HT1080 (cell line): ENCODE data around the gene CTNNBL1. TPM values are rescaled to one million over a fixed set of nuclear protein-coding genes. Genes with fewer than 3 reads are reported as not detected.
A peak's percentile ranks its signal among the peaks of the same experiment; 100 is the strongest.

Experiments used
- DNase-seq: peaks from one replicate; pipeline ENCODE4 v3.0.0-alpha.2; 2015; ENCODE audit warnings: low read depth
- total RNA-seq: library from RNA; depleted of rRNA; stranded (reverse); fragments of >200 nt; shearing (Covaris generic); gene quantifications from 2 replicates; pipeline ENCODE4 v1.2.3, GENCODE V29; 2014

The CTNNBL1 gene
- total RNA-seq, 1 experiment from 2014 or later = 43.1 TPM

DNA sequence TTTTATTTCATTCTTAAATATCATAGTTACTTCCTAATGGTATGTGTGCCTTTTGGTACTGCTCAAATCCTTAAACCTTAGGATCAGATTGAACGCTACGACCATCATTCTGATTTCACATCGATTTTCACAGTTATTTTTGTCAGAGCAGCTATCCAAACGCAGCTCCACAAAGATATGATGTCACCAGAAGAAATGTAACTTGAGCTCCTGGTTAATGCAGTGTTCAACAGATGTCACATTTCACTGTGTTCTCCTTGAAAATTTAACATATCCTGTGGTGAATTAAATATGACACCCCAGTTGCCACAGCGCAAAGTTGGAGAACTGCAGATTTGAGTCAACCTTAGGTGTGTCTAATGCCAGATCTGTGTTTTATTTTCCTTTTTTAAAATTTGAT is 81.4 kb downstream of the CTNNBL1 start:
- DNase-seq = no peak

- DNase-seq = no peak
These were observed 82.2 kb downstream of the CTNNBL1 start for GRCh38 chr20:37776049-37776448.

DNA sequence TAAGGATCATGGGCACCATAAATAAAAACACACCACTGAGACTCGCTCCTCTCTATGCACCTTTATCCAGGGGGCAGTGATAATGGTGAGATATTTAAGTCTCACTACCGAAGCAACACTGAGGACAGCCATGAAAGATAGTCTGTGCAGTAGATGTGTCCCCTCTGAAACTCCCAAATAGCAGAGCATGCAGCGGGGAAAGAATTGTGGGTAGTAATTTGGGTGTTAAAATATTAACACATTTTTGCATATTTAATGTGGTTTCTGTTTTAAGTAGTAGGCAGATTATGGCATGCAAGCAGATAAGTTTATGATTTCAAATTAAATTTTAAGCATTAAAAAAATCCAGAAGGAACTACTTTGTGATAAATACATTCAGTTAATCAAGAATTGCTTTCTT is 82.7 kb downstream of the CTNNBL1 start:
- DNase-seq = no peak

GRCh38 chr20:37777012-37777950 is 83.5 kb downstream of the CTNNBL1 start:
- DNase-seq = peak; percentile 25

DNA sequence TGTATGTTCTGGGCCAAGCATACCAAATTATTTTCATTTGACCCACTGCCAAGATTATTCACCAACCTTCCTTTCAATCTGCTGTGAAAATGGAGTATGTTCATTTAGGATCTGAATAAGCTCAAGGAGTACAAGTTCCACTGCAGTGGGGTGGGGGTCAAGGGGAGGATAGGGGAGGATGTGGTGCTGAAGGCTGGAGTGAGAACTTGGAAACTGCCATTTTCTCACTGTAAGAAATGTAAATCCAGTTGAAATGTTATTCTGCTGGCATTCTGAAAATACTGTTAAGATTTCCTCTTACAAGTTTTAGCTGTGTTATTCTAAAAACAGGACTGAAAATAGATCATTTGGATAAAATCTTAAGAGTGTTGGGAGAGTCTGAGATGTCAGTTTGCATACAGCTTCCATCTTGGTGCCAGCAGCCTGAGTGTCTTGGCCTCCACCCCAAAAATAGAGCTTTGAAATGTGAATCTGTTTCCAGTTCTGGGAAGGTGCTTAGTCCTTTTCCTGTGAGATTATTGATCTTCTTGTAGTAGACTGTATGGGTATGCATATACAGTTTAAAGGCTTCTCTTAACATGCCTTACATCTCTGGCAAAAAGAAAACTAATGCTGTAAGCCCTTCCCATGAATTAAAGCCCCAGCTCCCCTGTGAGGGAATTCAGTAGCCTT is 84.3 kb downstream of the CTNNBL1 start:
- no peak for DNase-seq

DNA sequence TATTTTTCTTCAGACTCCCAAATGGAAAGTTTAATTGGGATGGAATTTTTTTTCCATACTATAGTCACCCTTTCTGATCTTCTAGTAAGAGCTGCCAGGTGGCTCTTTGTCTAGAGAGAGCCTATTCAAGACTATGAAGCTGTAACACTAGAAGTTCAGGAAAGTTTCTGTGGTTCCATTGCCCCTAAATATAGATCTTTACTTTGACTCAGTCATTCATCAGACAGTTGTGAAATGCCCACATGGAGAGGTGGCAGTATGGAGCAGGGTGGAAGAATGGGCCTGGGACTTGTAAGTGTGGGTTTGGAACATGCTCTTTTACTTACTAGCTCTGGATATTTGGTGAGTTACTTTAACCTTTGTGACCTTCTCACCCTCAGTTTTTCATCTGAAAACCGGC is 87.8 kb downstream of the CTNNBL1 start:
- DNase-seq = peak; percentile 32

DNA sequence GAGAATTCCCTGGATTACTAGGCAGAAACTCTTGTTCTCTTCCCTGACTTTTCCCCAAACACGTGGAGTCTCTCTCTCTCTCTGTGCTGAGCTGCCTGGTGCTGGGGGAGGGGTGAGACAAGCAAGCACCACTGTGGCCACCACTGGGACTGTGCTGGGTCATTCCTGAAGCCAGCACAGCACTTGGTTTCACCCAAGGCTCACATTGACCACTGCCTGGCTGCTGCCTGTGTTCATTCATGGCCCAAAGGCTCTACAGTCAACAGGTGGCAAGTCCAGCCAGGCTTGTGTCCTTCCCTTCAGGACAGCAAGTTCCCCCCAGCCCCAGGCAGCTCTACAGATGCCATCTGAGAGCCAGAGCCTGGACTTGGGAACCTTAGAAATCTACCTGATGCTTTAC is 92.2 kb downstream of the CTNNBL1 start:
- no peak for DNase-seq

GRCh38 chr20:37789408-37789807 is 95.6 kb downstream of the CTNNBL1 start:
- DNase-seq = no peak

DNA sequence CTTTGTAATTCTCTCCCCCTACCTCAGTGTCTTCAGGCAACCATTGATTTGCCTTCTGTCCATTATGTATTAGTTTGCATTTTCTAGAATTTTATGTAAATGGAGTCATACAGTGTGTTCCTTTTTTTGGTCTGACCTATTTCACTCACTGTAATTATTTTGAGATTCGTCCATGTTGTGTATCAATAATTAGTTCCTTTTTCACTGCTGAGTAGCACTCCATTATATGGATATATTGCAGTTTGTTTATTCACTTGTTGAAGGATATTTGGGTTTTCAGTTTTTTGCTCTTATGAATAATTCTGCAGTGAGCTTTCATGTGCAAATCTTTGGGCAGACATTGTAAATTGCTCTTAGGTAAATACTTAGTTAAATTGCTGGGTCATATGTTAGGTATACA is 97.1 kb downstream of the CTNNBL1 start:
- DNase-seq = no peak

DNA sequence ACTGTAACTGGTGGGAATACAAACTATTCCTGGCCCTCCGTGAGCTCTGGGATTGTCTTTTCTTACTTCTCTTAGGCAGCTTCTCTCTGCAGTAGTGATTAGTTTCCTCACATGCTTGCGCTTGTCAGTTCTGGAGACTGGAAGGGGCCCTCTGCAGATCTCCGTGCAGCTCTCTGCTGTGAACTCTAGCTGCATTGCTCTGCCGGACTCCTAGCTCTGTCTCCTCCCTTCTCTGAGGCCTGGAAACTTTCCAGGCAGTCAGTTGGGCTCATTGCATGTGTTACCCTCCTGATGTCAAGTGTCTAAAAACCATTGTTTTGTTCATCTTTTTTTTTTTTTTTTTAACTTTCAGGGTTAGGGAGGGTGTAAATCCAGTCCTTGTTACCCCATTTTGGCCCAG is 102.3 kb downstream of the CTNNBL1 start:
- DNase-seq = no peak

- DNase-seq = no peak
These were observed 102.9 kb downstream of the CTNNBL1 start for GRCh38 chr20:37796733-37797132.

DNA sequence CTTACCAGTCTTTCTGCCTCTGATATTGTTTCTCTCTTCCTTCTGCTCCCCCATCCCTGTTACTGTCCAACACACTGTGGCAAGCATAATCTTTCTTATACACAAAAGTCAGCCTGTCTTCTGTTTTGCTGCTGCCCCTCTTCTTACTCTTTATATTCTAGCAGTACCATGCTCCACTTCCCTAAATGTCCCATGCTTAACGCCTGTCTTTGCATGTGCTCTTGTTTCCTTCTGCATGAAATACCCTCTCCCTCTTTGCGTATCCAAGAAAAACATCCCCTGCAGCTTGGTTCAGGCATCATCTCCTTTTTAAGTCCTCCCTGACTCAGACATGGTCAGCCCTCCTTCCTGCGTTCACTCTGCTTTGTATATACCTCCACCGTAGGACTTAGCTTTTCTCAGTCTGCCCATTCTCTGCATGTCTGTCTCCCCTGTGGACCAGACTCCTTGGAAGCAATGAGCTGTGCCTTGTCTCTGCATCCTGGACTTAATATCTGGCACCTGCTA is 103.9 kb downstream of the CTNNBL1 start:
- no peak for DNase-seq

DNA sequence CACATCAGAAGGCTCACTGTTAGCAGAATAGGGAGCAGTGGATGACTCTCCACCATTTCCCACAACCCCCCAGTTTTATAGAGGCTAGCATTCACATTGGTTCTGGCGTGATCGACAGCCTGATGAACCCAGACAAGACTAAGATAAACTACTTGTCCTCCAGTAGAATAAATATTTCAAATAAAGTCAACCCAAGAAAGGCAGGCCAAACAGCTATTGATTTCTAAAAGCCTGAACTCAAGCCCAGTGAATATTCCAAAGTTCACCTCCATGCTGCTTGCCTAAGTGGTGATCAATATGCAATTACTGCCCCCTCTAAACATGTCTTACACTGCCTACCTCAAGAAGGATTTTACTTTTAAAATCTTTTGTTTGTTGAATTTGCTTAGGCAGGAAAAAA is 104.5 kb downstream of the CTNNBL1 start:
- no peak for DNase-seq

DNA sequence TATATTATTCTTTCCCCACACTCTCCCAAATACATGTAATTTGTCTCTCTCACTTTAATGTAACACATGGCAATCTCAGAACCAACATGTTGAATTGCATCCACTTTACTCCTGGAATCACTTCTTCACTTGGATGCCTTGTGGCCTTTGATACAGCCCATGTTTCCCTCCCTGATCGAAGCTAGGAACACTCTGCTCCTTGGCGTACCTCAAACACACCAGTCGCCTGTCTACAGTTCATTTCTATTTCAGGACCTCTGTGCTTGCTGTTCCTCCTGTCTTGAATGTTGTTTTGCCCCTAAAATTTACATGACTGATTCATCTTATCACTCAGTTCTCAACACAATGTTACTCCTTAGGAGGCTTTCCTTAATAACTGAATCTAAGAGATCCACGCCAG is 106.8 kb downstream of the CTNNBL1 start:
- no peak for DNase-seq

- no peak for DNase-seq
These were observed 108.1 kb downstream of the CTNNBL1 start for GRCh38 chr20:37801921-37802320.

DNA sequence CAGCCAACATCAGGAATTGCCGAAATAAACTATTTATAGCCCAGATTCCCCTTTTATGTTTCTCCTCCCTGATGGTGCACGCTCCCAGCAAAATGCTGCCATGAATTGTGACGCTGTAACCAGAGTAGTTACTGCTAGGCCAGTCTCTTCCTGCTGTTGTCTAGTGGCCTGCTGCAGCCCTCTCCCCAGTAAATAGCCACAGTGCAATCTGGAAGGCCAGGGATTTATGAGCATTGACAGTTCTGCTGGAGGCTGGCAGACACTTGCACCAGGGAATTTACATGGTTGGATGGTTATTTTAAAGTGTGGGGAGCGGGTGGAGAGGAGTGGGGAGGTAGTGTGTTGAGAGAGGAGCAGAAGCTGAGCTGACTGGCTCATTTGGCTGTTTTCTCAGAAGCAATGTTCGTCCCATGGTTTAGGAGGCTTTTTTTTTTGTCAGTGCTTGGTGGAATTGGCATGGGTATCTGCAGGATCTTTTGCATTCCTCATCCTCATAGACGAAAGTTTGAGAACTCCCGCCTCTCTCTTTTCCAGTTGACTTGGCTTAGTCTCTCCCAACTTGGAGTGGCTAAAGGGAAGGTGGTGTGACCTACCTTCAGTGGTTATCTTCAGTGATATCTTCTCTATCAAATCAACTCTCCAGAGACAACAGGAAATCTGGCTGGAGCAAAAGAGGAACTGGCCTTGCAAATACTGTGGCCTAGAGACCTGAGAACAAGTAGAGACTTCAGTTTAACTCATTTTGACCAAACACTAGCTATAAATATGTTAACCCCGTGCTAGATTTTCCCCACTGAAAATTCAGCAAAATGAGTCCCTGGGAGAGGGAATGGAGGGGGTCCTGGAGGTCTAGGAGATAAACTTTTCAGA is 109.8 kb downstream of the CTNNBL1 start:
- DNase-seq = no peak

DNA sequence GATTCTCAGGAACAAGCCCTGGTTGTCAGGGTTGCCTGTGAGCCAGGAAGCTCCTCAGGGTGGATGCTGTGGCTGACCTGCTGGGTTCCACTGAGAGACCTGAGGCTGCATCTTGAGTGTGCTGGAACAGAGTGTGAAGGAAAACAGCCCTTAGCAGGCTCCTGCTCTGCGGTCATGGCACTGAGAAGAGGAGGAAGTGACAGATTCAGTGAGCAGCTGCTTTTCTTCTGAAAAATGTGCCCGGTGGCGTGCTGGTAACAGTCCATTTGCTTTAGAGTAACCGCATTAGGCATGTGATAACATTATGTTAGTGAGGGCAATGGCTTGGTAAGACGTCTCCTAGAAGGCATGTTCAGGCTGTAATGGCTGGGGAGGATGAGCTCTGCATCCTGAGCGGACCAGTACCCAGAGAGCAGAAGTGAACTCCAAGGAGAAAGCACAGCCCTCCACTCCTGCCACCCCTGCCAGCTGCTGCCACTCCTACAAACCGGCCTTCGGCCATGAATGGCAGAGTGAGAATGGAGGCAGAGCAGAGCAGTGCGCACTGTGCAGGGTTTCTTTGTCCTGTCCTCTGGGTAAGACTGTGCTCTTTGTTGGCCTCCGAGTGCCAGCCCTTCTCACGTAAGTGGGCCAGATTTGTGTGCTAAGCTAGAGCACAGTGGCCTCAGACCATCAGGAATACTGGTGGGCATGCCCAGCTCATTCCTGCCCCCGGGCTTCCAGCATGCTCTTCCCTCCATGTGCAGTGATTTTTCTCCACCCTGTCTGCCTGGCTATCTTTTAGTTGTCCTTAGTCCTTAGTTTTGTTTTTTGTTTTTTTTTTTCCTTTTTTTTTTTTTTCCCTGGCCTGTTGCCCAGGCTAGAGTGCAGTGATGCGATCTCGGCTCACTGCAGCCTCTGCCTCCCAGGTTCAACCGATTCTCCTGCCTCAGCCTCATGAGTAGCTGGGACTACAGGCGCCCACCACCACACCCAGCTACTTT is 111.0 kb downstream of the CTNNBL1 start:
- DNase-seq = no peak

DNA sequence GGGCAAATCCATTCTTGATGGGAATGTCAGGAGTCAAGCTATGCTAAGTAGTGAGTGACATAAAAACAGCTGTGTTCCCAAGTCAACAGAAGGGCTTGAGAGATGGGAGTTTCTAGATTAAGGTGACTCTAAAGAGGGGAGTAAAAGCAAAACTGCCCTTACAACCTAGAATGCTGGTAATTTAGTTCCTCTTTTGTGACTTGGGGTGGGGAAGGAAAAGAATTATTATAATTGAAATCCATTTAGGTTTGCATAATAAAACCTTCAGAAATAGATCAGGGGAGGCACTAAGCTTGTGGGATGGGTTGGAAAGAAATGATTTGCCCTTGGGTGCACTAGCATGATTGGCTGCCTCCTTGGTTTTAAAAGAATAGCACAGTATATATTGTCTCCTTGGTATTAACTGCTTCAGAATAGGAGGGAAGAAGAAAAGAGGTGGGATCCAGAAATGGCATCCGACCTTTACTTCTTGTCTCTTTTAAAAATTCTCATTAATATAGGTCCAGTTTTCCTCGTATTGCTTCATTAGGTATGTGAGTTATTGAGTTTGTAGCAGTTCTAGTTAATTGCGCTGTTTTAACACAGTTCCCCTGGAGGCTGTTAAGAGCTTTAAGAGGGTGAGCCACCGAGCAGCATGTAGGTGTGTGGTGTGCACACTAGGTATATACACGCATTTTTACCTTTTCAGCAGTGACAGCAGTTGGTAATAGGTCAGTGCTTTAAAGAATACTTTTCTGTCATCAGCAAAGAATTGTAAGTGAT is 113.8 kb downstream of the CTNNBL1 start:
- DNase-seq = no peak

GRCh38 chr20:37808233-37809070 is 114.6 kb downstream of the CTNNBL1 start:
- no peak for DNase-seq
